Activated CD4-positive, alpha-beta T cell treated with anti-CD3 and anti-CD28 coated beads, Interleukin-2, amount 10 ng/mL, durations not matched to agents 7 days and 5 days (primary cell): Measurements from ENCODE around the gene ACAA1. TPM values are rescaled to one million over a fixed set of nuclear protein-coding genes. Genes with fewer than 3 reads are reported as not detected.

Experiments
- CTCF ChIA-PET: fragments of 350-600 bp; sonication (Branson Sonifier 250); formaldehyde crosslinking; loops from one replicate; lab custom pipeline; 2021; ENCODE audit warnings: antibody characterized with exemption; lab: Charles Lee
- POLR2A ChIA-PET: fragments of 350-600 bp; sonication (Branson Sonifier 250); formaldehyde crosslinking; loops from one replicate; lab custom pipeline; 2021; ENCODE audit warnings: antibody characterized with exemption; lab: Charles Lee
- DNase-seq: peaks from one replicate; pipeline ENCODE4 v3.0.0-alpha.2; 2020
- H3K27ac Mint-ChIP-seq: one replicate; pipeline ENCODE4 v1.8.0; 2021; ENCODE audit warnings: mild to moderate bottlenecking, moderate library complexity, mixed read lengths
- H3K27me3 Mint-ChIP-seq: one replicate; pipeline ENCODE4 v1.8.0; 2021; ENCODE audit warnings: mixed read lengths
- H3K36me3 Mint-ChIP-seq: one replicate; pipeline ENCODE4 v1.8.0; 2021; ENCODE audit warnings: low read depth, mixed read lengths
- H3K4me1 Mint-ChIP-seq: one replicate; pipeline ENCODE4 v1.8.0; 2021; ENCODE audit warnings: mixed read lengths
- H3K4me3 Mint-ChIP-seq: one replicate; pipeline ENCODE4 v1.8.0; 2021; ENCODE audit warnings: mild to moderate bottlenecking, moderate library complexity, mixed read lengths
- H3K9me3 Mint-ChIP-seq: one replicate; pipeline ENCODE4 v1.8.0; 2021; ENCODE audit warnings: mixed read lengths
- total RNA-seq, 2 experiments: library from RNA; stranded (reverse); gene quantifications; one replicate each; pipeline ENCODE4 v1.2.3, GENCODE V29; 2021

Gene ACAA1
- total RNA-seq, 2 experiments from 2014 or later, result 93.8 to 114 TPM

- Mint-ChIP-seq H3K27ac (peak overlapping the region; percentile 54), H3K4me1 (peaks cover 8% of the 10 kb centered on the region), H3K4me3 (no peak overlapping the region), H3K9me3 (no peaks in the 10 kb centered on the region), H3K27me3 (no peaks in the 10 kb centered on the region), H3K36me3 (peaks cover 36% of the 10 kb centered on the region)
- DNase-seq, result no peak
- ChIA-PET CTCF (interaction anchor here (1.2 to 2.0 kb wide), 5 partner anchors 10 to 226 kb away, joined by 3 to 15 read pairs (median 4); partner anchors contain the start of gene XYLB), POLR2A (interaction anchor here (0.7 kb wide), 1 partner anchor 17 kb away, joined by 7 read pairs; the partner anchor contains the start of gene ACAA1)
These were observed 16.9 kb downstream of the ACAA1 start for GRCh38 chr3:38119821-38120692.

- peaks cover 8% of the 10 kb centered on the region for H3K4me1 Mint-ChIP-seq
- H3K27me3 Mint-ChIP-seq, result no peaks in the 10 kb centered on the region
- ChIA-PET CTCF (interaction anchor here (0.9 to 2.0 kb wide), 8 partner anchors 9 to 227 kb away, joined by 3 to 15 read pairs (median 4); partner anchors contain the start of gene XYLB), POLR2A (interaction anchor here (0.7 kb wide), 1 partner anchor 18 kb away, joined by 7 read pairs; the partner anchor contains the start of gene ACAA1)
- no peaks in the 10 kb centered on the region for H3K9me3 Mint-ChIP-seq
- H3K36me3 Mint-ChIP-seq, result peaks cover 28% of the 10 kb centered on the region
- no peak for DNase-seq
- H3K27ac Mint-ChIP-seq, result peak overlapping the region; percentile 54
- H3K4me3 Mint-ChIP-seq, result no peak overlapping the region
These were observed 17.7 kb downstream of the ACAA1 start for GRCh38 chr3:38119248-38119544.

GRCh38 chr3:38118421-38119247, 18.3 kb downstream of the ACAA1 start:
- no peaks in the 10 kb centered on the region for H3K27me3 Mint-ChIP-seq
- DNase-seq, result no peak

GRCh38 chr3:38117748-38118420, 19.0 kb downstream of the ACAA1 start:
- no peaks in the 10 kb centered on the region for H3K9me3 Mint-ChIP-seq
- ChIA-PET CTCF (interaction anchor here (0.7 to 2.0 kb wide), 13 partner anchors 8 to 363 kb away, joined by 3 to 7 read pairs (median 4); partner anchors contain the start of gene ACAA1), POLR2A (no interaction called here)
- no peaks in the 10 kb centered on the region for H3K27me3 Mint-ChIP-seq
- no peak overlapping the region for H3K27ac Mint-ChIP-seq
- H3K4me3 Mint-ChIP-seq, result no peak overlapping the region
- peaks cover 8% of the 10 kb centered on the region for H3K4me1 Mint-ChIP-seq
- H3K36me3 Mint-ChIP-seq, result peaks cover 22% of the 10 kb centered on the region
- DNase-seq, result peak; percentile 84

More at GRCh38 chr3:38118421-38119247, 18.3 kb downstream of the ACAA1 start:
- Mint-ChIP-seq H3K9me3 (no peaks in the 10 kb centered on the region), H3K4me3 (no peak overlapping the region), H3K36me3 (peaks cover 28% of the 10 kb centered on the region), H3K27ac (peak overlapping the region; percentile 46), H3K4me1 (peaks cover 8% of the 10 kb centered on the region)
- ChIA-PET POLR2A (no interaction called here), CTCF (interaction anchor here (0.9 to 2.0 kb wide), 11 partner anchors 9 to 228 kb away, joined by 3 to 15 read pairs (median 4); partner anchors contain the start of genes ACAA1 and XYLB)

- peaks cover 17% of the 10 kb centered on the region for H3K36me3 Mint-ChIP-seq
- peaks cover 8% of the 10 kb centered on the region for H3K4me1 Mint-ChIP-seq
- ChIA-PET POLR2A (no interaction called here), CTCF (interaction anchor here (0.6 to 1.9 kb wide), 13 partner anchors 9 to 364 kb away, joined by 3 to 5 read pairs (median 3); partner anchors contain the start of genes ACAA1, OXSR1 and XYLB)
- H3K27me3 Mint-ChIP-seq, result no peaks in the 10 kb centered on the region
- DNase-seq, result no peak
- H3K4me3 Mint-ChIP-seq, result no peak overlapping the region
- H3K27ac Mint-ChIP-seq, result no peak overlapping the region
- no peaks in the 10 kb centered on the region for H3K9me3 Mint-ChIP-seq
These were observed 19.7 kb downstream of the ACAA1 start for GRCh38 chr3:38117163-38117716.

GRCh38 chr3:38116471-38117162, 20.3 kb downstream of the ACAA1 start:
- ChIA-PET CTCF (interaction anchor here (0.6 to 1.9 kb wide), 11 partner anchors 10 to 365 kb away, joined by 3 to 5 read pairs (median 3); partner anchors contain the start of genes OXSR1 and XYLB), POLR2A (interaction anchor here (0.5 kb wide), 1 partner anchor 1081 kb away, joined by 3 read pairs; no protein-coding TSS in a partner anchor)
- H3K4me1 Mint-ChIP-seq, result peaks cover 8% of the 10 kb centered on the region
- H3K36me3 Mint-ChIP-seq, result peaks cover 13% of the 10 kb centered on the region
- DNase-seq, result no peak
- no peaks in the 10 kb centered on the region for H3K27me3 Mint-ChIP-seq
- no peak overlapping the region for H3K27ac Mint-ChIP-seq
- H3K9me3 Mint-ChIP-seq, result no peaks in the 10 kb centered on the region
- H3K4me3 Mint-ChIP-seq, result no peak overlapping the region

- POLR2A ChIA-PET, result no interaction called here
- no peak for DNase-seq
- H3K36me3 Mint-ChIP-seq, result peaks cover 11% of the 10 kb centered on the region
- CTCF ChIA-PET, result interaction anchor here (0.7 to 1.9 kb wide), 4 partner anchors 12 to 231 kb away, joined by 3 to 4 read pairs (median 4); partner anchors contain the start of gene XYLB
- H3K27me3 Mint-ChIP-seq, result no peaks in the 10 kb centered on the region
- no peaks in the 10 kb centered on the region for H3K9me3 Mint-ChIP-seq
- peaks cover 8% of the 10 kb centered on the region for H3K4me1 Mint-ChIP-seq
- no peak overlapping the region for H3K4me3 Mint-ChIP-seq
- H3K27ac Mint-ChIP-seq, result no peak overlapping the region
These were observed 21.1 kb downstream of the ACAA1 start for GRCh38 chr3:38115645-38116427.

- Mint-ChIP-seq H3K27me3 (no peaks in the 10 kb centered on the region), H3K27ac (no peak overlapping the region), H3K4me3 (no peak overlapping the region), H3K9me3 (no peaks in the 10 kb centered on the region), H3K36me3 (peaks cover 6% of the 10 kb centered on the region), H3K4me1 (peaks cover 8% of the 10 kb centered on the region)
- no peak for DNase-seq
- CTCF ChIA-PET, result no interaction called here
- POLR2A ChIA-PET, result interaction anchor here (0.6 kb wide), 1 partner anchor 106 kb away, joined by 3 read pairs; no protein-coding TSS in a partner anchor
These were observed 21.9 kb downstream of the ACAA1 start for GRCh38 chr3:38114875-38115644.

- no peak for DNase-seq
- Mint-ChIP-seq H3K4me1 (peaks cover 8% of the 10 kb centered on the region), H3K36me3 (peaks cover 3% of the 10 kb centered on the region), H3K27me3 (no peaks in the 10 kb centered on the region), H3K4me3 (no peak overlapping the region), H3K9me3 (no peaks in the 10 kb centered on the region), H3K27ac (no peak overlapping the region)
- POLR2A ChIA-PET, result interaction anchor here (0.6 kb wide), 1 partner anchor 105 kb away, joined by 3 read pairs; no protein-coding TSS in a partner anchor
- CTCF ChIA-PET, result interaction anchor here (0.8 kb wide), 1 partner anchor 231 kb away, joined by 4 read pairs; no protein-coding TSS in a partner anchor
These were observed 22.7 kb downstream of the ACAA1 start for GRCh38 chr3:38114052-38114874.
